ENCODE data around the gene ASPSCR1. TPM values are rescaled to one million over a fixed set of nuclear protein-coding genes. Genes with fewer than 3 reads are reported as not detected.

Gene ASPSCR1
- total and polyA plus RNA-seq, 2 of the 13 experiments (the other 11 are each of a cell fraction or from before 2014, with no cell fraction given) = 274 to 314 TPM

- no peak for TF ChIP-seq ZBTB25 (CRISPR knock-in tag; IDR thresholded peaks at IDR 0.05)
- TF ChIP-seq SRSF1 (optimal IDR thresholded peaks at IDR 0.05; ENCODE audit: low read depth, low read length) = no peak
- TF ChIP-seq, protein P1, sequence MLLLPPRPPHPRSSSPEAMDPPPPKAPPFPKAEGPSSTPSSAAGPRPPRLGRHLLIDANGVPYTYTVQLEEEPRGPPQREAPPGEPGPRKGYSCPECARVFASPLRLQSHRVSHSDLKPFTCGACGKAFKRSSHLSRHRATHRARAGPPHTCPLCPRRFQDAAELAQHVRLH (CRISPR knock-in tag; IDR thresholded peaks at IDR 0.05; ENCODE audit: borderline replicate concordance, low read depth) = no peak
- TF ChIP-seq MTF1 (CRISPR knock-in tag; IDR thresholded peaks at IDR 0.05) = no peak
- no peak for TF ChIP-seq SRSF9 (IDR thresholded peaks at IDR 0.05; ENCODE audit: borderline replicate concordance, insufficient read depth, low read depth, low read length, poor library complexity, severe bottlenecking)
- no peak for TF ChIP-seq ZNF704 (CRISPR knock-in tag; IDR thresholded peaks at IDR 0.05; ENCODE audit: borderline replicate concordance)
- no peak for TF ChIP-seq PTBP1 (IDR thresholded peaks at IDR 0.05; ENCODE audit: low read depth, low read length, poor library complexity, severe bottlenecking)
- no peak for TF ChIP-seq ZNF253 (CRISPR knock-in tag; IDR thresholded peaks at IDR 0.05; ENCODE audit: borderline replicate concordance)
- TF ChIP-seq ZNF276 (CRISPR knock-in tag; IDR thresholded peaks at IDR 0.05; ENCODE audit: low read depth) = no peak
- TF ChIP-seq ZNF639 (CRISPR knock-in tag; conservative IDR thresholded peaks at IDR 0.05) = no peak
- TF ChIP-seq NFE2L2 (IDR thresholded peaks at IDR 0.05; ENCODE audit: low read length) = no peak
- no peak for TF ChIP-seq NCOA2 (CRISPR knock-in tag; IDR thresholded peaks at IDR 0.05)
- TF ChIP-seq MBD4 (IDR thresholded peaks at IDR 0.05; ENCODE audit: borderline replicate concordance, low read length) = no peak
- no peak for TF ChIP-seq ZNF335 (CRISPR knock-in tag; IDR thresholded peaks at IDR 0.05)
- TF ChIP-seq ZEB1 (IDR thresholded peaks at IDR 0.05; ENCODE audit: insufficient replicate concordance, low read depth) = no peak
- TF ChIP-seq FOSL1 (CRISPR knock-in tag; IDR thresholded peaks at IDR 0.05; ENCODE audit: borderline replicate concordance) = no peak
- TF ChIP-seq ZNF207 (IDR thresholded peaks at IDR 0.05; ENCODE audit: borderline replicate concordance) = no peak
- no peak for TF ChIP-seq SNAI1 (CRISPR knock-in tag; IDR thresholded peaks at IDR 0.05; ENCODE audit: borderline replicate concordance)
- TF ChIP-seq EHMT2 (IDR thresholded peaks at IDR 0.05; ENCODE audit: borderline replicate concordance, low read depth, low read length) = no peak
- no peak for TF ChIP-seq ZNF546 (CRISPR knock-in tag; conservative IDR thresholded peaks at IDR 0.05)
- peak; percentile 82 for TF ChIP-seq CREB1 (IDR thresholded peaks at IDR 0.05)
- TF ChIP-seq CREB1 (CRISPR knock-in tag; IDR thresholded peaks at IDR 0.05) = no peak
- no peak for TF ChIP-seq FOXO1 (CRISPR knock-in tag; IDR thresholded peaks at IDR 0.05)
- no peak for TF ChIP-seq TGIF2 (CRISPR knock-in tag; IDR thresholded peaks at IDR 0.05)
- no peak for TF ChIP-seq ZNF292 (CRISPR knock-in tag; IDR thresholded peaks at IDR 0.05; ENCODE audit: borderline replicate concordance, low read depth)
- peak; percentile 97 for TF ChIP-seq SP2 (CRISPR knock-in tag; IDR thresholded peaks at IDR 0.05)
- no peak for TF ChIP-seq ATRX (CRISPR knock-in tag; IDR thresholded peaks at IDR 0.05; ENCODE audit: borderline replicate concordance)
Observed at GRCh38 chr17:82022981-82023446, 45.6 kb downstream of the ASPSCR1 start, which contains the start of gene LRRC45 (continued).
